Spleen (tissue), 11 donors: ENCODE data around the gene SLC12A6. TPM values are rescaled to one million over a fixed set of nuclear protein-coding genes. Genes with fewer than 3 reads are reported as not detected.

ENCODE experiments used
- DNase-seq: peaks from one replicate; pipeline ENCODE4 v3.0.0-alpha.2; 2020
- H3K27ac ChIP-seq, 8 donors: fragments of 200-600 bp; sonication (generic) in 7 of 8; 1 replicate in 4 of 8; 2 replicates in 4 of 8; pipeline versions ENCODE4 v1.5.0 to v1.8.0; 2016 to 2021; ENCODE audit warnings: inconsistent platforms in 4 of 8, mild to moderate bottlenecking in 4 of 8, moderate library complexity in 1 of 8
- H3K27me3 ChIP-seq, 7 donors: fragments of 200-600 bp; sonication (generic) in 6 of 7; replicated peaks in 1 of 7; 1 replicate in 4 of 7; 2 replicates in 3 of 7; pipeline versions ENCODE4 v1.5.0 to v1.8.0; 2016 to 2021; ENCODE audit warnings: inconsistent platforms in 3 of 7, mild to moderate bottlenecking in 1 of 7
- H3K36me3 ChIP-seq, 6 donors: fragments of 200-600 bp; sonication (generic) in 5 of 6; 1 replicate in 4 of 6; 2 replicates in 2 of 6; pipeline versions ENCODE4 v1.5.0 to v1.8.0; 2016 to 2021; ENCODE audit warnings: inconsistent platforms in 2 of 6
- H3K4me1 ChIP-seq, 6 donors: fragments of 200-600 bp; sonication (generic) in 5 of 6; 1 replicate in 3 of 6; 2 replicates in 3 of 6; pipeline versions ENCODE4 v1.5.0 to v1.8.0; 2016 to 2021; ENCODE audit warnings: inconsistent platforms in 3 of 6
- H3K4me3 ChIP-seq, 8 donors: fragments of 200-600 bp; sonication (generic) in 7 of 8; 1 replicate in 4 of 8; 2 replicates in 4 of 8; pipeline versions ENCODE4 v1.5.0 to v1.8.0; 2016 to 2021; ENCODE audit warnings: inconsistent platforms in 4 of 8, mild to moderate bottlenecking in 4 of 8, moderate library complexity in 2 of 8
- H3K9me3 ChIP-seq, 8 donors: fragments of 200-600 bp; sonication (generic) in 7 of 8; 1 replicate in 4 of 8; 2 replicates in 4 of 8; pipeline versions ENCODE4 v1.5.0 to v1.8.0; 2016 to 2021; ENCODE audit warnings: inconsistent platforms in 4 of 8
- POLR2A ChIP-seq, 3 donors: fragments of 450-650 bp; IDR thresholded peaks; one replicate each; pipeline ENCODE4 v1.5.1; 2017; ENCODE audit warnings: antibody characterized with exemption in 3 of 3, mild to moderate bottlenecking in 1 of 3
- POLR2AphosphoS5 ChIP-seq, 3 donors: sonication (generic); formaldehyde crosslinking; IDR thresholded peaks; one replicate each; pipeline ENCODE4 v1.5.1; 2017; ENCODE audit warnings: antibody characterized with exemption in 3 of 3
- WGBS, 5 donors: extraction: QIAGEN DNeasy Blood & Tissue Kit in 3 of 5; methylation state at CpG; one replicate each; pipeline versions ENCODE4 v1.1.5 to v1.1.7; 2013 to 2018; 5-methylcytosine and 5-hydroxymethylcytosine counted together
- intact Hi-C: fragments of 100-400 bp; cut with DNase I; formaldehyde crosslinking; loops from one replicate; pipeline ENCODE4 v1.15.0; 2023; ENCODE audit warnings: low total_unique reads
- polyA plus RNA-seq, 3 donors: library from polyadenylated mRNA; stranded (reverse); fragments of 200-250 nt; gene quantifications; one replicate each; pipeline ENCODE4 v1.2.1, GENCODE V29; 2013
- total RNA-seq, 7 donors: library from RNA; depleted of rRNA in 3 of 7; stranded (reverse); fragments of >200 nt in 3 of 7; fragmentation: NEBNext Ultra II Directional in 4 of 7; extraction: Animal tissue kit (Norgen Biotek cat#: 25700) in 4 of 7; gene quantifications; one replicate each; pipeline versions ENCODE4 v1.1.0 to v1.2.1, GENCODE V29; 2016 to 2021
- TF ChIP-seq, protein P1 (sequence below), 11 experiments: fragments of 200-600 bp in 7 of 11; fragments of 450-650 bp in 4 of 11; sonication (generic) in 4 of 11; IDR thresholded peaks in 8 of 11; conservative IDR thresholded peaks in 3 of 11; 1 replicate in 7 of 11; 2 replicates in 4 of 11; pipeline versions ENCODE4 v1.4.0 to v1.8.0; 2016 to 2021; ENCODE audit warnings: antibody characterized with exemption in 11 of 11, inconsistent platforms in 4 of 11, mild to moderate bottlenecking in 1 of 11
- donor health status: healthy with polysubstance abuse.
- donor health status: DM: no; HTN: no; CAD: no; lungs with moderate emphysema.
- donor health status: DM: no; HTN: no; CAD: no.
- donor health status: Bipolar disorder and iron deficiency.
- donor health status: healthy.
- donor health status: DM: no; HTN: no; CAD: no.
- donor health status: DM: yes; HTN: yes; CAD: no.

The SLC12A6 gene
- total and polyA plus RNA-seq, 10 donors = 5.2 to 120 (median 58.3) TPM

DNA sequence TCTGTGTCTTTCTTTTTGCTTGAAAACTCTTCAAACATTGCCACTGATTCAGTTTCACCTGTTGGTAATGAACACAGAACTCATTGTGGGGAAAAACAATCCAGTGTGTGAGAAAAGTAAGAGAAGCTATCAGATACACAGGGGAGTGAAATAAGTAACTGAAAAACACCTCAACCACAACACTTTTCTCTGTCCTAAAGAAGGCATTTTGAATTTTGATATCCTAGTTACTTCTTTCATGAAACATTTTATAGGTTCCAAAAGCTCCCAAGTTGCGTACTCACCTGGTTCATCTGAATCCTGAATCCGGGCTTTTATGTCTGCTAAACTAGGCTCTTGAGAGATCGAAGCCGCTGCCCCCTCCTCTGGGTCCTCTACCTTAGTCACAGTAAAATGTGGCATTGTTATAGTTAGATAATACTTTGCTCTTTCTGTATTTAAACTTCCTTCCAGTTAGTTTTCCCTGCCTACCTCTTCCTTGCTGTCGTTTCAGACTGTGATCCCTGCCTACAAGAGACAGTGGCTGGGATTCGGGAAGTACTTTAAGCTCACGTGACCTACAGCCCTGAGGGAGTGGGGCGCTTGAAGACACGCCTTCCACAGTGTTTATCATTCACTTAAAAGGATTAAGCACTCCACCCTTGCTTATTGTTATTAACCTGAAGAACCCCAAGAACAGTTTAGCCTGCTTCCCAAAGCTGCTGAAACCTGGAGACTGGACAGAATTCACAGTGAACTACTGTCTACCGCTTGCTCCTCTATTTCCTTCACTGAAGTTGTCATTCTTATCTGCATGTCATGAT, 19.1 kb downstream of the SLC12A6 start:
- 3 to 6% (median 5%) methylated on average over 10 of the region's 10 CpGs for WGBS, 5 donors
- intact Hi-C loops = no loop called here

DNA sequence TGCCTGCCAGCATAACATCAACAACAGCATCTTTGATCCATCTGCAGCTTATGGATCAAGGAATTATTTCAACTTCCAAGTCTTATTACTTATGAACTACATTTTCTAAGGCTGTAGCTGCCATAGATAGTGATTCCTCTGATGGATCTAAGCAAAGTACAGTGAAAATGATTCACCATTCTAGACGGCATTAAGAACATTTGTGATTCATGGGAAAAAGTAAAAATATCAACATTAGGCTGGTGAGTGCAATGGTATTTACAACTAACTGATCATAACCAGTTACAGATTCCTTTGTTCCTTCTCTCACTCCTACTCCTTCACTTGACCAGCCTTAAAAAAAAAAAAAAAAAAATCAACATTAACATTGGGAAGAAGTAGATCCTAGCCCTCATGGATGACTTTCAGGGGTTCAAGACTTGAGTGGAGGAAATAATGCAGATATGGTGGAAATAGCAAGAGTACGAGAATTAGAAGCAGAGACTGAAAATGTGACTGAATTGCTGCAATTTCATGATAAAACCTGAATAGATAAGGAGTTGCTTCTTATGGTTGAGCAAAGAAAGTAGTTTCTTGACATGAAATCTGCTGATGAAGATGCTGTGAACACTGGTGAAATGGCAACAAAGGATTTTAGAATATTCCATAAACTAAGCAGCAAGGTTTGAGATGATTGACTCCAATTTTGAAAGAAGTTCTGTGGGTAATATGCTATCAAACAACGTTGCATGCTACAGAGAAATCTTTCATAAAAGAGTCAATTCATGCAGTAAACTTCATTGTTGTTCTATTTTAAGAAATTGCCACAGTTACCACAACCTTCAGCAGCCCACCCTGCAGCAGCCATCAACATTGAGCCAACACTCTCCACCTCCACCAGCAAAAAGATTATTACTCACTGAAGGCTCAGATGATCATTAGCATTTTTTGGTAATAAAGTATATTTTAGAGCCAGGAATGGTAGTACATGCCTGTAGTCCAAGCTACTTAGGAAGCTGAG, 22.8 kb downstream of the SLC12A6 start:
- no peak for DNase-seq
- intact Hi-C loops = no loop called here
- Histone ChIP-seq H3K4me3 (no peak overlapping the region), H3K27ac (no peak overlapping the region), H3K4me1 (peaks cover 14 to 50% (median 32%) of the 10 kb centered on the region in 6 donors), H3K9me3 (no peaks in the 10 kb centered on the region), H3K27me3 (no peaks in the 10 kb centered on the region), H3K36me3 (peaks cover 0 to 28% (median 0%) of the 10 kb centered on the region in 6 donors)
- TF ChIP-seq POLR2AphosphoS5 (IDR thresholded peaks at IDR 0.05) = no peak
- WGBS, 5 donors = 68 to 78% (median 71%) methylated on average over 3 of the region's 3 CpGs

More for the DNA sequence above, 19.1 kb downstream of the SLC12A6 start:
- peak in 1 of 3 donors; percentile 70 for TF ChIP-seq POLR2AphosphoS5 (IDR thresholded peaks at IDR 0.05)
- TF ChIP-seq, protein P1, sequence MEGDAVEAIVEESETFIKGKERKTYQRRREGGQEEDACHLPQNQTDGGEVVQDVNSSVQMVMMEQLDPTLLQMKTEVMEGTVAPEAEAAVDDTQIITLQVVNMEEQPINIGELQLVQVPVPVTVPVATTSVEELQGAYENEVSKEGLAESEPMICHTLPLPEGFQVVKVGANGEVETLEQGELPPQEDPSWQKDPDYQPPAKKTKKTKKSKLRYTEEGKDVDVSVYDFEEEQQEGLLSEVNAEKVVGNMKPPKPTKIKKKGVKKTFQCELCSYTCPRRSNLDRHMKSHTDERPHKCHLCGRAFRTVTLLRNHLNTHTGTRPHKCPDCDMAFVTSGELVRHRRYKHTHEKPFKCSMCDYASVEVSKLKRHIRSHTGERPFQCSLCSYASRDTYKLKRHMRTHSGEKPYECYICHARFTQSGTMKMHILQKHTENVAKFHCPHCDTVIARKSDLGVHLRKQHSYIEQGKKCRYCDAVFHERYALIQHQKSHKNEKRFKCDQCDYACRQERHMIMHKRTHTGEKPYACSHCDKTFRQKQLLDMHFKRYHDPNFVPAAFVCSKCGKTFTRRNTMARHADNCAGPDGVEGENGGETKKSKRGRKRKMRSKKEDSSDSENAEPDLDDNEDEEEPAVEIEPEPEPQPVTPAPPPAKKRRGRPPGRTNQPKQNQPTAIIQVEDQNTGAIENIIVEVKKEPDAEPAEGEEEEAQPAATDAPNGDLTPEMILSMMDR (IDR thresholded peaks at IDR 0.05 in 8 of 11, conservative IDR thresholded peaks at IDR 0.05 in 3 of 11) = no peak
- peak in 1 of 3 donors; percentile 31 for TF ChIP-seq POLR2A (IDR thresholded peaks at IDR 0.05)
- DNase-seq = no peak
- no peaks in the 10 kb centered on the region for H3K27me3 ChIP-seq
- no peaks in the 10 kb centered on the region for H3K9me3 ChIP-seq
- peak overlapping the region; percentile 44 to 76 (median 70) for H3K27ac ChIP-seq
- peaks cover 14 to 87% (median 32%) of the 10 kb centered on the region in 6 donors for H3K4me1 ChIP-seq
- H3K36me3 ChIP-seq = peaks cover 0 to 18% (median 0%) of the 10 kb centered on the region in 6 donors
- H3K4me3 ChIP-seq = peak overlapping the region; percentile 28 to 66 (median 40)

DNA sequence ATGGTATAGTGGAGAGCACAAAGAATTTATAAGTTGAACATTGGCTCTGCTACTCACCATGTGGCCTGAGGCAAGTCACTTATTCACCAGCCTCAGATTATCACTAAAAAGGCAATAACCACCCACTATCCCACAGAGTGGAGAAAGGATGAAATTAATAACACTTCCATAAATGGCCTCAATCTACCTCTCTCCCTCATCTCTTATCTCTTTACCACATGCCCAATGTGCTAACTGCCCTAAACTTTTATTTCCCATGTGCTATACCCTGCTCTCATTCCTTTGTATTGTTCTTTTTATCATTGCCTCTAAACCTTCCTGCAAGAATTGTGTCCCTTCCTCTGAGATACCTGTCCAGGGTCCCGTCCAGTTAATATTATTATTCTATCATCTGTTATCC, 26.0 kb downstream of the SLC12A6 start:
- TF ChIP-seq POLR2A (IDR thresholded peaks at IDR 0.05) (no peak), POLR2AphosphoS5 (IDR thresholded peaks at IDR 0.05) (no peak)
- TF ChIP-seq, protein P1 (IDR thresholded peaks at IDR 0.05 in 8 of 11, conservative IDR thresholded peaks at IDR 0.05 in 3 of 11) = no peak
- Histone ChIP-seq H3K4me3 (no peak overlapping the region), H3K36me3 (peaks cover 0 to 34% (median 0%) of the 10 kb centered on the region in 6 donors)

DNA sequence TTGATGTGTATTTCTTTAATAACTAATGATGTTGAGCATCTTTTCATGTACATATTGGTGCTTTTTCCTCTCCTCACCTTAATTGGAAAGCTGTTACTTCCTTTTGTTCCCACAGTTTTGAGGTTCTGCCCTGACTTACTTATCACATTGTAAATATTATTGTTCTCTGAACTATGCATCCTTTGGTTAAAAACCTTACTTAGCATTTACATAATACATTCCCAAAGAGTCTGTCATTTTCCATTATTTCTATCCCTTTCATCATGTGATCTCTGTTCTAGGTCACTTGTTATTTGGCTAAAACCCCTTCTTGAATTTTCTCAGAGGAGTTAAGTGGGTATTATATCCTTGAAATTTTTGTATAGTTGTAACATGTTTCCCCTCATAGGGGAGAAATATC, 33.0 kb downstream of the SLC12A6 start:
- Histone ChIP-seq H3K9me3 (no peaks in the 10 kb centered on the region), H3K4me1 (peaks cover 0 to 9% (median 0%) of the 10 kb centered on the region in 6 donors), H3K27ac (no peak overlapping the region), H3K27me3 (no peaks in the 10 kb centered on the region), H3K4me3 (no peak overlapping the region), H3K36me3 (peaks cover 0 to 19% (median 0%) of the 10 kb centered on the region in 6 donors)
- DNase-seq = no peak
- TF ChIP-seq, protein P1 (IDR thresholded peaks at IDR 0.05 in 8 of 11, conservative IDR thresholded peaks at IDR 0.05 in 3 of 11) = no peak
- TF ChIP-seq POLR2AphosphoS5 (IDR thresholded peaks at IDR 0.05) = no peak
- TF ChIP-seq POLR2A (IDR thresholded peaks at IDR 0.05) = no peak
- intact Hi-C loops = no loop called here

More for the DNA sequence above, 26.0 kb downstream of the SLC12A6 start:
- Histone ChIP-seq H3K27ac (no peak overlapping the region), H3K27me3 (no peaks in the 10 kb centered on the region), H3K9me3 (no peaks in the 10 kb centered on the region), H3K4me1 (peaks cover 0 to 17% (median 2%) of the 10 kb centered on the region in 6 donors)
- DNase-seq = no peak
- intact Hi-C loops = no loop called here
- WGBS, 5 donors = 92 to 95% (median 94%) methylated on average over 1 of the region's 1 CpG
